Neural cell (in vitro differentiated cells): ENCODE data around the gene SLC25A18.

Experiments
- CTCF ChIP-seq: fragments of 450-650 bp; IDR thresholded peaks from 2 replicates; pipeline ENCODE4 v1.5.1; 2014; ENCODE audit warnings: antibody characterized with exemption, mild to moderate bottlenecking, moderate library complexity; ENCODE audit not compliant: poor library complexity, severe bottlenecking
- EP300 ChIP-seq: fragments of 450-650 bp; conservative IDR thresholded peaks from 2 replicates; pipeline ENCODE4 v1.6.1; 2014; ENCODE audit warnings: antibody characterized with exemption, mild to moderate bottlenecking, moderate library complexity; ENCODE audit not compliant: poor library complexity, severe bottlenecking
- EZH2 ChIP-seq: fragments of 200-600, 300-800 bp; shearing (Covaris generic), sonication (generic); IDR thresholded peaks from 2 replicates; pipeline ENCODE4 v1.6.1; 2014; ENCODE audit warnings: antibody characterized with exemption, low read length, borderline replicate concordance, mild to moderate bottlenecking; ENCODE audit not compliant: insufficient read depth, poor library complexity, severe bottlenecking
- MXI1 ChIP-seq: fragments of 450-650 bp; conservative IDR thresholded peaks from 2 replicates; pipeline ENCODE4 v1.6.1; 2014; ENCODE audit warnings: antibody characterized with exemption, mild to moderate bottlenecking; ENCODE audit not compliant: poor library complexity, severe bottlenecking
- POLR2AphosphoS5 ChIP-seq: IDR thresholded peaks from 2 replicates; pipeline ENCODE4 v1.6.1; 2012
- RAD21 ChIP-seq: fragments of 450-650 bp; conservative IDR thresholded peaks from 2 replicates; pipeline ENCODE4 v1.6.1; 2014; ENCODE audit warnings: antibody characterized with exemption, mild to moderate bottlenecking, moderate library complexity
- REST ChIP-seq: IDR thresholded peaks from 2 replicates; pipeline ENCODE4 v1.6.1; 2012; ENCODE audit warnings: borderline replicate concordance
- SMC3 ChIP-seq: fragments of 450-650 bp; conservative IDR thresholded peaks from 2 replicates; pipeline ENCODE4 v1.6.1; 2014; ENCODE audit warnings: antibody characterized with exemption, mild to moderate bottlenecking, moderate library complexity; ENCODE audit not compliant: poor library complexity
- TAF1 ChIP-seq: IDR thresholded peaks from 2 replicates; pipeline ENCODE4 v1.6.1; 2012; ENCODE audit warnings: low read depth

GRCh38 chr22:17537155-17537554, 26.1 kb upstream of the SLC25A18 start:
- TF ChIP-seq CTCF: no peak
- no peak for TF ChIP-seq POLR2AphosphoS5
- TF ChIP-seq SMC3: no peak
- TF ChIP-seq MXI1: no peak
- no peak for TF ChIP-seq RAD21
- TF ChIP-seq TAF1: no peak
- no peak for TF ChIP-seq EZH2
- no peak for TF ChIP-seq EP300
- no peak for TF ChIP-seq REST
